CD1c-positive myeloid dendritic cell (primary cell): ENCODE results near the gene GNA15.
"Not testable (repeated sequence)": the region's sequence is repeated elsewhere in the genome, so short reads cannot be mapped to it uniquely, and the experiment has no call there.

Experiments
- DNase-seq: peaks from one replicate; pipeline ENCODE4 v3.0.0-alpha.2; 2016; ENCODE audit errors: extremely low spot score

The GNA15 gene, protein sequence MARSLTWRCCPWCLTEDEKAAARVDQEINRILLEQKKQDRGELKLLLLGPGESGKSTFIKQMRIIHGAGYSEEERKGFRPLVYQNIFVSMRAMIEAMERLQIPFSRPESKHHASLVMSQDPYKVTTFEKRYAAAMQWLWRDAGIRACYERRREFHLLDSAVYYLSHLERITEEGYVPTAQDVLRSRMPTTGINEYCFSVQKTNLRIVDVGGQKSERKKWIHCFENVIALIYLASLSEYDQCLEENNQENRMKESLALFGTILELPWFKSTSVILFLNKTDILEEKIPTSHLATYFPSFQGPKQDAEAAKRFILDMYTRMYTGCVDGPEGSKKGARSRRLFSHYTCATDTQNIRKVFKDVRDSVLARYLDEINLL

GRCh38 chr19:3135961-3136683 is at the start of gene GNA15:
Gene GNA15 (plus strand): TSS chr19:3136033. CDS start chr19:3136451, 418 bp downstream.
- DNase-seq, result peak; percentile 76

DNA sequence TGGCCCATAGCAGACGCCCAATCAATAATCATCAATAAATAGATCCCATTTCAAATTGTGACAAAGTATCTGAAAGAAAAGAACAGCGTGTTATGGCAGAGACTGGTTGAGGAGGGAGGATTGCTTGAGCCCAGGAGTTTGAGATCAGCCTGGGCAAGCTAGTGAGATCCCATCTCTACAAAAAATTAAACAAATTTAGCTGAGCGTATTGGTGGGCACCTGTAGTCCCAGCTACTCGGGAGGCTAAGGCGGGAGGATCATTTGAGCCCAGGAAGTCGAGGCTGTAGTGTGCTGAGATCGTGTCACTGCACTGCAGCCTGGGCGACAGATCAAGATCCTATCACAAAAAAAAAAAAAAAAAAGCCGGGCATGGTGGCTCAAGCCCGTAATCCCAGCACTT is 48.1 kb upstream of the GNA15 start:
- DNase-seq, result no peak

GRCh38 chr19:3089299-3089855 is 46.5 kb upstream of the GNA15 start:
- DNase-seq, result not testable (repeated sequence)

- peak; percentile 19 for DNase-seq
Measured at GRCh38 chr19:3094601-3095440, 41.0 kb upstream of the GNA15 start.

DNA sequence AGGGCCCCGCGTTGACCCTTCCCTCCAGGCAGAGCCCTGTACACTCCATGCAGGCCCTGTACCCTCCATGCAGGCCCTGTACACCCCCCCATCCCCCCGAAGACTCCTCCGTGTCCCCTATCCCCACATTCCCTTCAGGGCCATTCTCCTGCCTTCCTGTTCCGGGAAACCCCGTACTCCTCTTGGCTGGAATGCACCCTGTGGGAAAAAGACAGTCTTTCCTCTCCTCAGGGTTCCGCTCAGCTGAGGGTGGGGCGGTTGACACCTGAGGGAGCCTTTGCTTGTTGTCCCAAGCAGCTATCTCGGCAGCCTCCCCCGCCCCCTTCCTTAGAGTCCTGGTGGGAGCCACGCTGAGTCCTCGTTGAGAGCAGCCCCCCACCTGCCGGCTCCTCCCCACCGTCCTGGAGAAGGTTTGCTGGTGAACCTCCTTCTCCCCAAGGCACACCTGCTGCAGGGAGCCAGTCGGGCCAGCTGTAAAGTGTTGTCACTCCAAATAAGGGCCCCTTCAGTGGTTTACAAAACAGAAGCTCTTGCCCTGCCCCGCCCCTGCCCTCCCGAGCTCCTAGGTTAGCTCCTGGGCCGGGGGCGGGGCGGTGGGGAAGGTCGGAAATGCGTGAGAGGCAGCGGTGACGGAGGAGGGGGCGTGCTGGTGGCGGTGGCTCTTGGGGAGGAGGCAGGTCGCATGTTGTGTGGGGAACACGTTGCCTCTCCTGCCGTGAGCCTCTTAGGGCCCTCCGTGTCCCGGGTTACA is 40.2 kb upstream of the GNA15 start:
- DNase-seq, result peak; percentile 64

DNA sequence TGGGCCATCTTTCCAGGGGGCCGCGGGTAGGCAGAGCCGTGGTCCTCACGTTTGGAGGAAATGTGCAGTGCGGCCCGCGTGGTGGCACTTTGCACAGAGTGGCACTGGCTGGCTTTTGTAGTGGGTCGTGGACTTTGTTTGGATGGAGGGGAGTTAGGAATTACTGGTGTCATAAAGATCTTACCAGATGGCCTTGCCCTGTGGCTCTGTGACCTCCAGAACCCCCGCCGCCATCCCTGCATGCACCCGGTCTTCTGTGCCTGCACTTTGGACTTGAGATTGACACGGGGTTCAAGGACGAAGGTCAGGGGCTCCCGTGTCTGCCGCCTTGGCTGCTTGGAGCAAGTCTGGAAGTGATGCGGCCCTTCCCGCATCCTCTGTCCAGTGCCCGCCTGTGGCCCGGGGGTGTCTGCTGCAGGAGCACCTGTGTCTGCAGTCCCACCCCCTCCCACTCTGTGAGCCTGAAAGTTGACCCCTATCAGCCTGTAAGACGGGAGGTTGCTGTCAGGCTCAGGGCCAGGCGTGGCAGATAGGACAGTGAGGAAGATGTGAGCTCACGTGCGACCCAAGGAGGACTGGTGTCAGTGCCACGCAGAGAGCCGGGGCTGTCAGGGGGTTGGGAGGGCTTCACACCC is 39.4 kb upstream of the GNA15 start:
- DNase-seq, result no peak

GRCh38 chr19:3096902-3097326 is 38.9 kb upstream of the GNA15 start:
- DNase-seq, result no peak

DNA sequence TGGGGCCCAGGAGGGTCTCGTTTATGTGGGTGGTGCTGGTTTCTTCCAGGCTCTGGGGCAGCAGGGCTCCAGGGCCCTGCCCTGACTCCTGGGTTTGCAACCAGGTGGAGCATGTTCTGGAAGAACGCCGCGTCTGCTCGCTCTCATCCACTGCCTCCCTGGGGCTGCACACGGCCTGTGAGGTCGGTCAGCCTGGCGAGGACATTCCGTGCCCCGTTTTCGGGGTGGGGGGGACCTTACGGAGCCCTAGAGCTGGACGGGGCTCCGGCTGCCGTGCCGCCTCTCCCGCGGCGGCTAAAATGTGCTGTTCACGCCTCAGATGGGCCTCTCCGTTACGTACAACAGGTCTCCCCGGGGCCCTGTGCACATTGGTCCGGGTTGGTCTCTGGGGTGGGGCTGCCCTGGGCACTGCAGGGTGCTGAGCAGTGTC is 38.4 kb upstream of the GNA15 start:
- DNase-seq, result no peak

- no peak for DNase-seq
Measured at GRCh38 chr19:3098141-3098514, 37.7 kb upstream of the GNA15 start.

GRCh38 chr19:3098515-3099346 is 37.1 kb upstream of the GNA15 start:
- peak; percentile 28 for DNase-seq

DNA sequence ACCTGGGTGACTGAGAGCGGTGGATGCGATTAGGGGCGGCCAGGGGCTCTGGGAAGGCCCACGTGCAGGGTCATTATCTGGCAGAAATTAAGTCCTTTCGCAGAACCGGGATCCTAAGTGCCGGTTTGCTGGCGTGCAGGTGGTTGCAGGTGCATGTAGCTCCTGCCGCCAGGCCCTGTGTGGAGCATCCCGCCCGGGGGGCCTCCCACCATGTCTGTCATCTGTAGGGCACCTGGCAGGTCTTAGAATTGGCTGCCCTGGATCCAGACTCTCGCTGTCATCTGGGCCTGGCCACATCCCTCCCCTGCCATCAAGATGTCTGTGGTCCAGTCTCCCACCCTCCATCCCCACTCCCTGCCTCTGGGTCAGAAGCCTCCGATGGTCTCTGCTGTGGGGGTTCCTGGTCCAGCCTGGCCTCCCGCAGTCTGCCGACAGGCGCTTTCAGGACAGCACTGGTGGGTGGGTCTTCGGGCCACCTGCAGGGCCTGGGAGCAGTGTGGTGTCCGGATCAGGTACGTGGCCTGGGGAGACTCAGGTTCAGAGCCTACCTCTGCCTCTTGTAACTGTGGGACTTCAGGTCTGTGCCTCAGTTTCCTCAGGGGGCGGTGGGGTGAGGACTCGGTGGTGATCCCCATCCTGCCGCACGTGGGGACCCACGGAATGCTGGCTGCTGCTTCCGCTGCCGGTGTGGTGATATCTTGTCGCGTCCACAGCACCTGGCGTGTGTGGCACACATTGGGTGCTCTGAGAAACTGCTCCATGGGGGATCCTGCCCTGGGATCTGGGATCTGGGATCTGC is 36.3 kb upstream of the GNA15 start:
- DNase-seq, result no peak

DNA sequence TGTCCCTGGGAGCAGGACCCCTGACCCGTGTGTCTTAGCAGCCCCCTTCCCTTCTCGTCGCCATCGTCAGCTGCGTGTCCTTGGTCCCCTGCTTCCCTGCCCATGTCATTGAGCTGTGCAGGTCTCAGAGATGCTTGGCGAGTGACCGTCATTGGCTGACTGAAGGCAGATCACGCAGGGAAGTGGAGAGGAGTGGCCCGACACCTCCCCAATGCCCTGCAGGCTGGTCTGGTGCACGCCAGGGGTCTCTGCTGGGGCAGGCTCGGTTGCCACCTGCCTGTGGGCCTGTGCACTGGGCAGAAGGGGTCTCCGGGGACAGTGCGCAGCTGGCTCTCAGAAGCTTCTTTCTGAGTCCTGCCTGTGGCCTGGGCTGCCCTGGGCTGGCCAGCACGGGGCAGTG is 35.5 kb upstream of the GNA15 start:
- no peak for DNase-seq

DNA sequence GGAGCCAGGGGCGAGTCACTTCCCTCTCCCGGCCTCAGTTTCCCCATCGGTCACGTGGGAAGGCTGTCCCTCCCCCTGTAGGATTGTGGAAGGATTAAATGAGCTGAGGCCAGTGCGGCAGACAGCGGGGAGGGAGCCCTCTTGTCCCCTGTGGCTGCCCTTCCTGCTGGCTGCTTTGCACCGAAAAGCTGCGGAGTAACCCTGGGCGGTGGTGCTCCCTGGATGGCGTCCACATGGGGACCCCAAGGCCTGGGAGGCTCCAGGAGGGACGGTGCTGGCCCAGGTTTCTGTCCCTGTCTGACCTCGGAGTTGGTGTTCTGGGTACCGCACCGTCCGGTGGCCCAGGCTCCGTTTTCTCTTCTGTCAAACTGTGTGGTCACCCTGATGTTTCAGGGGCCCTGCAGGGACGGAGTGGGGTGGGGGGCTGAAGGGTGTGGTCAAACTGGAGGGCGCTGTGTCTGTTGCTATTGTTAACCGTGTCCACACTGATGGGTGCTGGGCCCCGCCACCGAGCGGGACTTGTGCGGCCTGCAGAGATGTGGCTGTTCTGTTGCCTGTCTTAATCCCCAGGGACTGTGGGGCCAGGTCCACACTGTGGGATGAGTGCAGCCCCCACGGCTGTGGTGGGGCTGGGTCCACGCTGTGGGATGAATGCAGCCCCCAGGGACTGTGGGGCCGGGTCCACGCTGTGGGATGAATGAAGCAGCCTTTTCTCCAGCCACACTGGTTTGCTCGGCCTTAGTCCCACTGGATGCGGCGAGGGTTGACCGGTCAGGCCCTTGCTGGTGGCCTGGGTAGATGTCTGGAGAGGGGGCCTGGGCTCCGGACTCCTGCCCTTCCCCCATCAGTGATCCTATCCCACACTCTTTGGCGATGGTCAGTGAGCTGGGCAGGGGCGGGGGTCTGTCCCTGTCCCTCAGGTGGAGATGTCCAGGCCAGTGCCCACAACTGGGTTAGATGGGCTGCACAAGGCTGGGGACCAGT is 34.8 kb upstream of the GNA15 start:
- no peak for DNase-seq

GRCh38 chr19:3102239-3103140 is 33.3 kb upstream of the GNA15 start:
- DNase-seq, result no peak

GRCh38 chr19:3104708-3104983 is 31.2 kb upstream of the GNA15 start:
- DNase-seq, result no peak

- no peak for DNase-seq
Measured at GRCh38 chr19:3105641-3106508, 30.0 kb upstream of the GNA15 start.
